NOMO-1 treated with DMSO at 0.1 percent for 48 hours (cell line): ENCODE results near the gene CASP6.

ENCODE experiments used
- DNase-seq: peaks from one replicate; lab custom pipeline; 2025; ENCODE audit not compliant: unreplicated experiment; lab: John Stamatoyannopoulos, UW

Gene CASP6

GRCh38 chr4:109702950-109703663 lies at the start of gene CASP6:
TSS of gene CASP6 (minus strand) at chr4:109703445. CDS start at chr4:109703395, 50 bp downstream.
- peak; percentile 79 for DNase-seq

- peak; percentile 50 for DNase-seq
Measured at GRCh38 chr4:109752525-109752924, 49.3 kb upstream of the CASP6 start.

GRCh38 chr4:109751852-109752251 lies 48.6 kb upstream of the CASP6 start:
- DNase-seq, result no peak

GRCh38 chr4:109750652-109751244 lies 47.5 kb upstream of the CASP6 start:
- DNase-seq, result no peak

GRCh38 chr4:109749388-109750082 lies 46.3 kb upstream of the CASP6 start:
- no peak for DNase-seq

GRCh38 chr4:109748114-109748513 lies 44.9 kb upstream of the CASP6 start:
- no peak for DNase-seq

GRCh38 chr4:109746728-109747127 lies 43.5 kb upstream of the CASP6 start:
- DNase-seq, result no peak

- DNase-seq, result no peak
Measured at GRCh38 chr4:109745830-109746229, 42.6 kb upstream of the CASP6 start.

GRCh38 chr4:109739547-109739946 lies 36.3 kb upstream of the CASP6 start:
- DNase-seq, result no peak

GRCh38 chr4:109738104-109738872 lies 35.0 kb upstream of the CASP6 start:
- DNase-seq, result no peak

GRCh38 chr4:109735566-109736365 lies 32.5 kb upstream of the CASP6 start:
- DNase-seq, result no peak

- no peak for DNase-seq
Measured at GRCh38 chr4:109733728-109734127, 30.5 kb upstream of the CASP6 start.

GRCh38 chr4:109730619-109731545 lies 27.6 kb upstream of the CASP6 start:
- no peak for DNase-seq

- peak; percentile 64 for DNase-seq
Measured at GRCh38 chr4:109729718-109730618, 26.7 kb upstream of the CASP6 start, which contains the start of gene PLA2G12A. TSS of gene PLA2G12A (minus strand) at chr4:109730070. CDS start at chr4:109729809, 261 bp downstream.

- DNase-seq, result peak; percentile 37
Measured at GRCh38 chr4:109729117-109729717, 26.0 kb upstream of the CASP6 start.

GRCh38 chr4:109728385-109728784 lies 25.1 kb upstream of the CASP6 start:
- no peak for DNase-seq

- peak; percentile 20 for DNase-seq
Measured at GRCh38 chr4:109723110-109723509, 19.9 kb upstream of the CASP6 start.

- DNase-seq, result no peak
Measured at GRCh38 chr4:109722357-109722756, 19.1 kb upstream of the CASP6 start.
